H1 (cell line): Measurements from ENCODE around the gene KCNA10. TPM values are rescaled to one million over a fixed set of nuclear protein-coding genes. Genes with fewer than 3 reads are reported as not detected.

ENCODE experiments used
- CTCF ChIA-PET: fragments of 300-600 bp; sonication (Branson Sonifier 250); formaldehyde crosslinking; loops from one replicate; lab custom pipeline; 2021; ENCODE audit not compliant: partially characterized antibody; lab: Charles Lee
- POLR2A ChIA-PET: fragments of 300-600 bp; sonication (Branson Sonifier 250); formaldehyde crosslinking; loops from one replicate; lab custom pipeline; 2021; ENCODE audit warnings: inconsistent platforms; ENCODE audit not compliant: partially characterized antibody; lab: Charles Lee
- DNase-seq, 2 experiments: peaks; one replicate each; pipeline versions ENCODE4 v3.0.0 to v3.0.0-alpha.2; 2010 to 2022; ENCODE audit warnings: low spot score in 2 of 2, low read depth in 1 of 2, mixed read lengths in 1 of 2
- FAIRE-seq: peaks from 2 replicates; lab custom pipeline; 2011; peaks lifted over from hg19 to GRCh38; lab: Jason Lieb, UNC
- H2AFZ ChIP-seq: 2 replicates; pipeline ENCODE4 v1.8.1; 2012; ENCODE audit warnings: low read length, inconsistent platforms
- H2AK5ac ChIP-seq: 2 replicates; pipeline ENCODE4 v1.6.1; 2013; ENCODE audit warnings: low read depth, low read length
- H2BK120ac ChIP-seq: replicated peaks from 2 replicates; pipeline ENCODE3; 2013; ENCODE audit warnings: low read depth, low read length, inconsistent platforms
- H2BK12ac ChIP-seq: 2 replicates; pipeline ENCODE4 v1.6.1; 2013; ENCODE audit warnings: low read depth, low read length
- H2BK15ac ChIP-seq: 2 replicates; pipeline ENCODE4 v1.6.1; 2013; ENCODE audit warnings: low read length
- H2BK20ac ChIP-seq: 2 replicates; pipeline ENCODE4 v1.6.1; 2013; ENCODE audit warnings: low read length
- H2BK5ac ChIP-seq: 2 replicates; pipeline ENCODE4 v1.6.1; 2013; ENCODE audit warnings: low read depth, low read length
- H3K14ac ChIP-seq: 2 replicates; pipeline ENCODE4 v1.6.1; 2013; ENCODE audit warnings: inconsistent platforms; ENCODE audit not compliant: insufficient read length
- H3K18ac ChIP-seq: 2 replicates; pipeline ENCODE4 v1.6.1; 2013; ENCODE audit warnings: low read length; ENCODE audit errors: extremely low read depth
- H3K23ac ChIP-seq: 2 replicates; pipeline ENCODE4 v1.6.1; 2013; ENCODE audit warnings: inconsistent platforms; ENCODE audit not compliant: insufficient read length
- H3K23me2 ChIP-seq: 2 replicates; pipeline ENCODE4 v1.6.1; 2013; ENCODE audit warnings: low read depth, low read length
- H3K27ac ChIP-seq: 2 replicates; pipeline ENCODE4 v1.6.1; 2011; ENCODE audit warnings: low read depth, low read length, inconsistent platforms
- H3K27me3 ChIP-seq, 4 experiments: replicated peaks in 1 of 4; 1 replicate in 1 of 4; 2 replicates in 3 of 4; pipeline versions ENCODE4 v1.6.1 to v1.8.1; 2011 to 2013; ENCODE audit warnings: low read length in 3 of 4, mild to moderate bottlenecking in 3 of 4, inconsistent platforms in 2 of 4, mixed read lengths in 2 of 4, moderate library complexity in 1 of 4; ENCODE audit not compliant: control insufficient read depth in 3 of 4, insufficient read depth in 3 of 4; ENCODE audit errors: extremely low read depth in 1 of 4
- H3K36me3 ChIP-seq, 4 experiments: 2 replicates each; pipeline versions ENCODE4 v1.6.1 to v1.8.1; 2011 to 2013; ENCODE audit warnings: mild to moderate bottlenecking in 4 of 4, low read length in 3 of 4, moderate library complexity in 2 of 4, control low read depth in 1 of 4, inconsistent platforms in 1 of 4; ENCODE audit not compliant: insufficient read depth in 4 of 4, control insufficient read depth in 2 of 4
- H3K4ac ChIP-seq: replicated peaks from 2 replicates; pipeline ENCODE3; 2013; ENCODE audit warnings: low read length, low read depth, mixed read lengths, inconsistent platforms; ENCODE audit not compliant: insufficient read length
- H3K4me1 ChIP-seq, 4 experiments: replicated peaks in 1 of 4; 1 replicate in 1 of 4; 2 replicates in 3 of 4; pipeline versions ENCODE4 v1.6.1 to v1.8.1; 2011 to 2013; ENCODE audit warnings: low read length in 3 of 4, inconsistent platforms in 2 of 4, mixed read lengths in 1 of 4; ENCODE audit not compliant: insufficient read depth in 4 of 4, control insufficient read depth in 3 of 4
- H3K4me2 ChIP-seq, 2 experiments: 2 replicates each; pipeline versions ENCODE4 v1.6.1 to v1.8.1; 2011 to 2013; ENCODE audit warnings: low read depth in 2 of 2, low read length in 2 of 2, control low read depth in 1 of 2, inconsistent platforms in 1 of 2, mild to moderate bottlenecking in 1 of 2; ENCODE audit not compliant: insufficient read depth in 1 of 2
- H3K4me3 ChIP-seq, 4 experiments: fragments of 200-600, 300-600 bp in 1 of 4; sonication (generic), shearing (Covaris generic), sonication (Bioruptor Twin) in 1 of 4; 2 replicates each; pipeline versions ENCODE4 v1.5.1 to v1.8.1; 2011 to 2016; ENCODE audit warnings: low read length in 4 of 4, low read depth in 3 of 4, control low read depth in 2 of 4, inconsistent platforms in 2 of 4, mild to moderate bottlenecking in 2 of 4, mixed read lengths in 1 of 4, moderate library complexity in 1 of 4; ENCODE audit not compliant: insufficient read depth in 2 of 4; ENCODE audit errors: extremely low read depth in 1 of 4
- H3K56ac ChIP-seq: replicated peaks from 2 replicates; pipeline ENCODE3; 2013; ENCODE audit warnings: low read depth, mild to moderate bottlenecking, mixed read lengths, low read length, inconsistent platforms; ENCODE audit not compliant: insufficient read length
- H3K79me1 ChIP-seq: 2 replicates; pipeline ENCODE4 v1.6.1; 2013; ENCODE audit warnings: low read depth, low read length, control low read depth
- H3K79me2 ChIP-seq, 2 experiments: 2 replicates each; pipeline versions ENCODE4 v1.6.1 to v1.8.1; 2012 to 2013; ENCODE audit warnings: low read length in 2 of 2, mild to moderate bottlenecking in 2 of 2, inconsistent platforms in 1 of 2; ENCODE audit not compliant: insufficient read depth in 2 of 2, control insufficient read depth in 1 of 2
- H3K9ac ChIP-seq, 4 experiments: replicated peaks in 1 of 4; 1 replicate in 1 of 4; 2 replicates in 3 of 4; pipeline versions ENCODE4 v1.6.1 to v1.8.1; 2011 to 2013; ENCODE audit warnings: low read depth in 3 of 4, low read length in 3 of 4, control low read depth in 2 of 4, mild to moderate bottlenecking in 2 of 4, moderate library complexity in 2 of 4, inconsistent platforms in 1 of 4; ENCODE audit errors: extremely low read depth in 1 of 4
- H3K9me3 ChIP-seq, 2 experiments: 2 replicates each; pipeline versions ENCODE4 v1.6.1 to v1.8.1; 2012 to 2013; ENCODE audit warnings: mild to moderate bottlenecking in 2 of 2, moderate library complexity in 2 of 2, control low read depth in 1 of 2, inconsistent platforms in 1 of 2, low read depth in 1 of 2, low read length in 1 of 2, mixed read lengths in 1 of 2; ENCODE audit not compliant: insufficient read depth in 2 of 2
- H4K20me1 ChIP-seq, 2 experiments: replicated peaks in 1 of 2; 2 replicates each; pipeline versions ENCODE3 to v1.8.1; 2011 to 2013; ENCODE audit warnings: inconsistent platforms in 2 of 2, low read length in 2 of 2, mild to moderate bottlenecking in 1 of 2; ENCODE audit not compliant: insufficient read depth in 2 of 2, control insufficient read depth in 1 of 2
- H4K5ac ChIP-seq: 2 replicates; pipeline ENCODE4 v1.6.1; 2013; ENCODE audit warnings: low read length, low read depth, mixed read lengths, inconsistent platforms; ENCODE audit not compliant: insufficient read length
- H4K8ac ChIP-seq: 2 replicates; pipeline ENCODE4 v1.8.0; 2013; ENCODE audit warnings: mild to moderate bottlenecking, moderate library complexity, low read length, inconsistent platforms; ENCODE audit not compliant: insufficient read depth; ENCODE audit errors: extremely low read depth
- H4K91ac ChIP-seq: replicated peaks from 2 replicates; pipeline ENCODE3; 2013; ENCODE audit warnings: low read length, mixed read lengths, inconsistent platforms; ENCODE audit not compliant: insufficient read length
- ATF3 ChIP-seq: IDR thresholded peaks from 2 replicates; pipeline ENCODE4 v1.6.1; 2011; ENCODE audit warnings: low read depth, mild to moderate bottlenecking, low read length; ENCODE audit not compliant: insufficient read depth
- BCL11A ChIP-seq, 2 experiments: IDR thresholded peaks; one replicate each; pipeline ENCODE4 v1.6.1; 2011; ENCODE audit warnings: low read depth in 2 of 2, low read length in 2 of 2, mild to moderate bottlenecking in 2 of 2
- CBX5 ChIP-seq: fragments of 300-800, 300-1000 bp; sonication (generic); IDR thresholded peaks from 2 replicates; pipeline ENCODE4 v1.7.1; 2016; ENCODE audit warnings: antibody characterized with exemption, low read length, low read depth
- CHD2 ChIP-seq: IDR thresholded peaks from 2 replicates; pipeline ENCODE4 v1.6.1; 2012; ENCODE audit warnings: low read length, improper control_type of control experiment
- E2F6 ChIP-seq: IDR thresholded peaks from 2 replicates; pipeline ENCODE4 v1.6.1; 2012; ENCODE audit warnings: inconsistent platforms
- KDM4A ChIP-seq: IDR thresholded peaks from one replicate; pipeline ENCODE4 v1.7.1; 2012; ENCODE audit warnings: low read depth, mild to moderate bottlenecking, moderate library complexity, low read length, inconsistent platforms; ENCODE audit not compliant: severe bottlenecking
- KDM5A ChIP-seq: fragments of 200-600 bp; IDR thresholded peaks from 2 replicates; pipeline ENCODE4 v1.7.1; 2012; ENCODE audit warnings: mild to moderate bottlenecking, low read length, inconsistent platforms, mixed read lengths
- MAX ChIP-seq: IDR thresholded peaks from 2 replicates; pipeline ENCODE4 v1.6.1; 2012; ENCODE audit warnings: inconsistent platforms
- POLR2A ChIP-seq, 2 experiments: IDR thresholded peaks; 1 replicate in 1 of 2; 2 replicates in 1 of 2; pipeline ENCODE4 v1.6.1; 2011; ENCODE audit warnings: low read depth in 2 of 2, low read length in 2 of 2, mild to moderate bottlenecking in 2 of 2; ENCODE audit errors: control extremely low read depth in 1 of 2
- POLR2AphosphoS5 ChIP-seq: IDR thresholded peaks from 2 replicates; pipeline ENCODE4 v1.6.1; 2011; ENCODE audit warnings: low read depth, low read length
- YY1 ChIP-seq: IDR thresholded peaks from 2 replicates; pipeline ENCODE4 v1.6.1; 2011; ENCODE audit warnings: low read depth, mild to moderate bottlenecking, low read length
- WGBS, 2 experiments: shearing (Covaris generic) in 1 of 2; methylation state at CpG; one replicate each; pipeline versions ENCODE4 v1.1.6 to v1.1.7; 2013 to 2015; ENCODE audit warnings: low lambda C conversion rate in 2 of 2, mixed read lengths in 2 of 2, inconsistent platforms in 1 of 2, low coverage in 1 of 2, missing lambda C conversion rate in 1 of 2; ENCODE audit not compliant: insufficient replicate concordance in 2 of 2, insufficient coverage in 1 of 2, insufficient read length in 1 of 2; ENCODE audit errors: extremely low coverage in 1 of 2, missing lambda C conversion rate in 1 of 2; 5-methylcytosine and 5-hydroxymethylcytosine counted together
- polyA plus RNA-seq, 7 experiments: library from polyadenylated mRNA; depleted of rRNA in 3 of 7; stranded (reverse) in 5 of 7; unstranded in 2 of 7; fragments of >200 nt in 5 of 7; fragments of 200-250 nt in 2 of 7; gene quantifications; 1 replicate in 5 of 7; 2 replicates in 1 of 7; 4 replicates in 1 of 7; pipeline versions ENCODE4 v1.2.1 to v1.2.3, GENCODE V29; 2011 to 2013; ENCODE audit warnings: missing spikeins in 2 of 7, mixed read lengths in 2 of 7
- total RNA-seq: library from RNA; stranded (reverse); fragmentation: NEBNext Ultra II Directional; extraction: Animal tissue kit (Norgen Biotek cat#: 25700); gene quantifications from 2 replicates; pipeline ENCODE4 v1.2.1, GENCODE V29; 2021

Gene KCNA10
- total and polyA plus RNA-seq, 2 of the 8 experiments (the other 6 are each of a cell fraction or from before 2014, with no cell fraction given) = not detected

GRCh38 chr1:110476028-110476765 is 42.8 kb downstream of the KCNA10 start:
- Histone ChIP-seq H3K18ac (no peak overlapping the region), H3K79me1 (no peaks in the 10 kb centered on the region; the same call in 1 of the 2 replicates), H3K9ac (no peak overlapping the region), H4K8ac (no peak overlapping the region), H3K4me3 (no peak overlapping the region), H3K23ac (no peak overlapping the region), H2BK20ac (no peak overlapping the region), H3K27ac (no peak overlapping the region), H3K4ac (no peak overlapping the region), H2BK5ac (no peak overlapping the region), H3K23me2 (no peaks in the 10 kb centered on the region), H2BK12ac (no peak overlapping the region), H3K9me3 (no peaks in the 10 kb centered on the region), H2BK120ac (no peak overlapping the region), H3K79me2 (no peaks in the 10 kb centered on the region), H3K14ac (no peak overlapping the region), H3K4me2 (no peak overlapping the region), H4K20me1 (no peaks in the 10 kb centered on the region), H4K5ac (no peak overlapping the region), H2AFZ (no peak overlapping the region), H3K27me3 (no peaks in the 10 kb centered on the region; a peak in 1 of 7 replicates), H4K91ac (no peak overlapping the region), H2AK5ac (no peak overlapping the region), H3K4me1 (peaks cover 0 to 4% (median 0%) of the 10 kb centered on the region in 4 experiments; a peak in 1 of 7 replicates), H2BK15ac (no peak overlapping the region), H3K36me3 (no peaks in the 10 kb centered on the region), H3K56ac (no peak overlapping the region)
- 94% methylated on average over 10 of the region's 10 CpGs; no CpG with 5 or more reads in 1 of the 2 experiments for WGBS, 2 experiments
- CTCF ChIA-PET = interaction anchor here (0.7 to 8.5 kb wide), 10 partner anchors 11 to 274 kb away, joined by 3 to 126 read pairs (median 4); no protein-coding TSS in a partner anchor
- TF ChIP-seq KDM5A (no peak), ATF3 (no peak), CHD2 (no peak), POLR2A (IDR thresholded peaks at IDR 0.05; ENCODE audit: control extremely low read depth in 1 of 2, low read depth in 2 of 2, low read length in 2 of 2) (no peak), BCL11A (IDR thresholded peaks at IDR 0.05; ENCODE audit: low read depth in 2 of 2, low read length in 2 of 2) (no peak), YY1 (no peak), MAX (no peak), CBX5 (no peak), E2F6 (no peak), KDM4A (no peak), POLR2AphosphoS5 (no peak)
- POLR2A ChIA-PET = no interaction called here
- FAIRE-seq = no peak
- no peak for DNase-seq
